ENCODE data around the gene DCTPP1.
"Not testable (repeated sequence)": the region's sequence is repeated elsewhere in the genome, so short reads cannot be mapped to it uniquely, and the experiment has no call there.

Gene DCTPP1

GRCh38 chr16:30429678-30430427 lies at the start of gene DCTPP1:
TSS of gene DCTPP1 (minus strand) at chr16:30430030. CDS start at chr16:30429980, 50 bp downstream.
- peak; percentile 99 for DNase-seq

GRCh38 chr16:30478766-30479478 lies 49.1 kb upstream of the DCTPP1 start:
- no peak for DNase-seq

DNA sequence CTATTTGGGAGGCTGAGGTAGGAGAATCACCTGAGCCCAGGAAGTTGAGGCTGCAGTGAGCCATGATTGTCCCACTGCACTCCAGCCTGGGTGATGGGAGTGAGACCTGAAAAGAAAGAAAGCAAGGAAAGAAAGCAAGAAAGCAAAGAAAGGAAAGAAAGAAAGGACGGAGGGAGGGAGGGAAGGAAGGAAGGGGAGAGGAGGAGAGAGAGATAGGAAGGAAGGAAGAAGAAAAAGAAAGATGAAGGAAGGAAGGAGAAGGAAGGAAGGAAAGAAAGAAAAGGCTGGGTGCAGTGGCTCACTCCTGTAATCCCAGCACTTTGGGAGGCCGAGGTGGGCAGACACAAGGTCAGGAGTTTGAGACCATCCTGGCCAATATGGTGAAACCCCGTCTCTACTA lies 47.9 kb upstream of the DCTPP1 start:
- DNase-seq = not testable (repeated sequence)

- no peak for DNase-seq
These were observed 47.2 kb upstream of the DCTPP1 start for GRCh38 chr16:30476991-30477390.

GRCh38 chr16:30474684-30475083 lies 44.9 kb upstream of the DCTPP1 start:
- DNase-seq = no peak

GRCh38 chr16:30474074-30474452 lies 44.2 kb upstream of the DCTPP1 start:
- no peak for DNase-seq

DNA sequence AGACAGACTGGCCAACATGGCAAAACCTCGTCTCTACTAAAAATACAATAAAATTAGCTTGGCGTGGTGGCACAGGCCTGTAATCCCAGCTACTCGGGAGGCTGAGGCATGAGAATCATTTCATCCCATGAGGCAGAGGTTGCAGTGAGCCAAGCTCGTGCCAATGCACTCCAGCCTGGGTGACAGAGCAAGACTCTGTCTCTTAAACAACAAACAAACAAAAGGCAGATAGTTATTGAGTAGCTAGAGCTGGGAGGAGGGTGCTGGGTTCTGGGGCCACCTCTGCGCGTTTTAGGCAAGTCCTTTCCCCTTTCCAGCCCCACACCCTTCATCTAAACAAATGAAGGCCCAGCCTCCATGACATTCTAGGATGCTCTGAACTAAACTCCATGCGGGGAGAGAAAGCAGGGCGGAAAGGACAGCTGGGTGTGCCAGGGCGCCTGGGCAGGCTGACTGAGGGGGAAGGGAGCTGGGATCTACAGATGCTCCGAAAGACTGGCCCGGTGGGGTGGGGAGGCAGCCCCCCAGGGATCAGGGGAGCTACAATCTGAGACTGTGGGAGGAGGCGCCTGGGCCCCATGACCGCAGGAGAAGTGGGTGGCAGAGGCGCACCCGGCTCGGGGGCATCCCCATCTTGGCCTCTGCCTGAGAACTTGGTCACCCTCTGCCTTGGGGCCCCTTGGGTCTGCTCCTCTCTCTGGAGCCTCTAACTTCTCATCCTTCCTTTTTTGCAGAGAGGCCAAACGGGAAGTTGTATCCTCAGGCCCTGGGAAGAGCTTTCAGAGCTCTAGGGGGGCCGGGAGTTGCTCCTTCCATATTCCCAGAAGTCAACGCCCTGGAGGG lies 43.6 kb upstream of the DCTPP1 start:
- no peak for DNase-seq

DNA sequence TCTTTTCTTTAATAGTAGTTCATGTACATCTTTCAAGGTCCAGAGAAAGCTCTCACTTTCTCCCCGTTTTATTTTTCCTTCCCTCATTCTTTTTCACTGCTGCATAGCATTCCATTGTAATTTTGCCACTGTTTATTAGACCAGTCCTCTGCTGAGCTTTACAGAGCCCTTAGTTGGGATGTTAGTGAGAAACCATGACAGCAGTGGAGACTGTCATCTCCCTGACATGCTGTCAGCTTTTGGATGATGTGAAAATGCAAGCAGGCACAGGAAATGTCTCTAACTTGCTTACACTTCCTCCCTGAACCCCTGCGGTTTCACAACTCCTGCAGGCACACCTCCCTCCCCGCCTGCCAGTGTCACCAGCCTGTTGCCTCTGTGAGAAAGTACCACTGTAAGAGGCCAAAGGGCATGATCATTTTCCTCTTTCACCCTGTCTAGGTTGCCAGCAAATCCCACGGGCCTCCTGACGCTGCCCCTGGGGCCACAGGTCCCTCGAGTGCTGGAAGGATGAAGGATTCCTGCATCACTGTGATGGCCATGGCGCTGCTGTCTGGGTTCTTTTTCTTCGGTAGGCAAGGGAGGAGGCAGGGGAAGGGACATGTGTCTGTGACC lies 42.6 kb upstream of the DCTPP1 start, which contains the start of gene ITGAL:
ITGAL (plus strand) TSS at position 415 of the 615 bp plus-strand sequence; CDS start at position 511, 96 bp downstream.
- no peak for DNase-seq

- no peak for DNase-seq
These were observed 40.8 kb upstream of the DCTPP1 start for GRCh38 chr16:30470632-30470995.

DNA sequence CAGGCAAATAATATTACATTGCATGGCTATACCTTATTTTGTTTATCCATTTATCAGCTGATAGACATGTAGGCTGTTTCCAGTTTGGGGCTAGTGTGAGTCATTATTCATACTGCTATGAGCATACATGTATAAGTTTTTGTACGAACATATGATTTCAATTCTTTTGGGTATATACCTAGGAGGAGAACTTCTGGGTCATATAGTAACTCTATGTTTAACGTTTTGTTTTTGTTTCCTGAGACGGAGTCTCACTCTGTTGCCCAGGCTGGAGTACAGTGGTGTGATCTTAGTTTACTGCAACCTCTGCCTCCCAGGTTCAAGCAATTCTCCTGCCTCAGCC lies 40.3 kb upstream of the DCTPP1 start:
- DNase-seq = no peak

DNA sequence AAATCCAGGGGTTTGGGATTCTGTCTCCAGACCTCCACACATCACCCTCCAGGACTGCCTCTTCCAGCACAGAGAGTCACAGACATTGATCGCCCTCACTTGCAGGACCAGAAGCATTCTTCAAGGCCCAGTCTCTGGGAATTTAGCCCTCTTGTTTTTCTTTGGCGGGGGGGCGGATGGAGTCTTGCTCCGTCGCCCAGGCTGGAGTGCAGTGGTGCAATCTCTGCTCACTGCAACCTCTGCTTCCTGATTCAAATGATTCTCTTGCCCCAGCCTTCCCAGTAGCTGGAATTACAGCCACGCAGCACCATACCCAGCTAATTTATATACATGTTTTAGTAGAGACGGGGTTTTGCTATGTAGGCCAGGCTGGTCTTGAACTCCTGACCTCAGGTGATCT lies 34.2 kb upstream of the DCTPP1 start:
- no peak for DNase-seq

DNA sequence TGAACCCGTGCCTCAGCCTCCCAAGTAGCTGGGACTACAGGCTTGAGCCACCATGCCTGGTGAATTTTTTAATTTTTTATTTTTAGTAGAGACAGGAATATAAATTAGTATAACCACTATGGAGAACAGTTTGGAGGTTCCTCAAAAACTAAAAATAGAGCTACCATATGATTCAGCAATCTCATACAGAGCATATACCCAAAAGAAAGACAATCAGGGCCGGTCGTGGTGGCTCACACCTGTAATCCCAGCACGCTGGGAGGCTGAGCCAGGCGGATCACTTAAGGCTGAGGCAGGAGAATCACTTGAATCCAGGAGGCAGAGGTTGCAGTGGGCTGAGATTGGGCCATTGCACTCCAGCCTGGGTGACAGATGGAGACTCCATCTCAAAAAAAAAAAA lies 31.6 kb upstream of the DCTPP1 start:
- not testable (repeated sequence) for DNase-seq

- DNase-seq = no peak
These were observed 29.6 kb upstream of the DCTPP1 start for GRCh38 chr16:30459456-30459855.

- DNase-seq = no peak
These were observed 28.9 kb upstream of the DCTPP1 start for GRCh38 chr16:30458561-30459394.

DNA sequence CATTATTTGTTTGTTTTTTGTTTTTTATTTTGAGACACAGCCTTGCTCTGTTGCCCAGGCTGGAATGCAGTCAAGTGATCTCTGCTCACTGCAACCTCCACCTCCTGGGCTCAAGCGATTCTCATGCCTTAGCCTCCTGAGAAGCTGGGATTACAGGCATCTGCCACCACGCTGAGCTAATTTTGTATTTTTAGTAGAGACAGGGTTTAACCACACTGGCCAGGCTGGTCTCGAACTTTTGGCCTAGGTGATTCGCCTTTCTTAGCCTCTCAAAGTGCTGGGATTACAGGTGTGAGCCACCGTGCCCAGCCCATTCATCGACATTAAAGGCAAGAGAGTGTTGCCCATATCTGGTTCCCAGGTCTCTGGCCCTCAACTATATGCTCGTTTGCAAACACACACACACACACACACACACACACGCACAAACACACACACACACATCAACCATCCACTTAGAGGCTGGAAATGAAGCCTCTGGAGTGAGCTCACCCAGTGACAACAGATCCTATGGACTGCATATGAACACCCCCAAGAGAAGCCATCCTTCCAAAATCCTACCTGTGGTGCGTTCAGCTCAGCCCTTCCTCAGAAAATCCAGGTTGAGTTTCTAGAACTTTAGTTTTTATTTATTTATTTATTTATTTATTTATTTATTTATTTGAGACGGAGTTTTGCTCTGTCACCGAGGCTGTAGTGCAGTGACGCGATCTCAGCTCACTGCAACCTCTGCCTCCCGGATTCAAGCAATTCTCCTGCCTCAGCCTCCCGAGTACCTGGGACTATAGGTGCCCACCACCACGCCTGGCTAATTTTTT lies 28.1 kb upstream of the DCTPP1 start:
- no peak for DNase-seq

DNA sequence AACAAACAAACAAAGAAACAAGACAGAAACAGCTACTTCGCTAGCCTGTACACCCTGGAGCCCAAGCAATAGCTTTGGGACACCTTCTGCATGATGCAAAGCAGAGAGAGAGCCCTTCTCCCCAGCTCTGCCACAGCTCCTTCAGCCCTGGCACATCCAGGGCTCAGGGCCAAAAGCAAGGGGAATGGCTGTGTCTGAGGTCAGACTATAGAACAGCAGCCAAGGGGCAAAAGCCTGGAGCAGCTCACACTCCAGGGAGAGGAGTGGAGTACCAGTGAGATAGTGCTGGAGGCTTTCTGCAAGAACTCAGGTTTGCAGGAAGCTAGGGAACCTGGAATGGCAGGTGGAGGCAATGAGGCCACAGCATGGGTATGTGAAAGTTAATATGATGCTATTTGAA lies 27.4 kb upstream of the DCTPP1 start:
- DNase-seq = no peak

DNA sequence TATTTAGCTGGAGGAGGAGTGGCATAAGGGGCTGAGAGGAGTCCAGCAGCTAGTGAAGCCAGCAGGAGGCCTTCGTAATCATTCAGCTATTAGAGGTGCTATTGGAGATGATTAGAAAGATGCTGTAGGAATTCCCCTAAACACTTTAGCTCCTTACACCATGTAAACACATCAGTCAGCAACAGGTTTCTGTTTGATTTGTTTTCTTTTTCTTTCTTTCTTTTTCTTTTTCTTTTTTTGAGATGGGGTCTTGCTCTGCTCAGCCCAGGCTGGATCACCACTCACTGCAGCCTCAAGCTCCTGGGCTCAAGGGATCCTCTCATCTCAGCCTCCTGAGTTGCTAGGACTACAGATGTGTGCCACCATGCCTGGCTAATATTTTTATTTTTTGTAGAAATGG lies 26.5 kb upstream of the DCTPP1 start:
- DNase-seq = no peak

DNA sequence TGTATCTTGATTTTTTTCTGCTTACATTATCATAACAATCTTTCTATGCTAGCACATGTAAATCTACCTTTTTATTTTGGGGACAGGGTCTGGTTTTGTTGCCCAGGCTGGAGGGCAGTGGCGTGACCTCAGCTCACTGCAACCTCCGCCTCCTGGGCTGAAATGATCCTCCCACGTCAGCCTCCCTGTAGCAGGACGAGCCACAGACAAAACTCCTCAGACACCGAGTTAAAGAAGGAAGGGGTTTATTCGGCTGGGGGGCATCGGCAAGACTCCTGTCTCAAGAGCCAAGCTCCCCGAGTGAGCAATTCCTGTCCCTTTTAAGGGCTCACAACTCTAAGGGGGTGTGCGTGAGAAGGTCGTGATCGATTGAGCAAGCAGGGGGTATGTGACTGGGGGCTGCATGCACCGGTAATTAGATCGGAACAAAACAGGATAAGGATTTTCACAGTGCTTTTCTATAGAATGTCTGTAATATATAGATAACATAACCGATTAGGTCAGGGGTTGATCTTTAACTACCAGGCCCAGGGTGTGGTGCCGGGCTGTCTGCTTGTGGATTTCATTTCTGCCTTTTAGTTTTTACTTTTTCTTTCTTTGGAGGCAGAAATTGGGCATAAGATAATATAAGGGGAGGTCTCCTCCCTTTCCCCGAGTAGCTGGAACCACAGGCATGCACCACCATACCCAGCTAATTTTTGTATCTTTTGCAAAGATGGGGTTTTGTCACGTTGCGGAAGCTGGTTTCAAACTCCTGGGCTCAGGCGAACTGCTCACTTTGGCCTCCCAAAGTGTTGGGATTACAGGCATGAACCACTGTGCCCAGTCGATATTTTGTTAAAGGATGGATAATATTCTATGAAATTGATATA lies 23.1 kb upstream of the DCTPP1 start:
- DNase-seq = not testable (repeated sequence)

- DNase-seq = no peak
These were observed 19.2 kb upstream of the DCTPP1 start for GRCh38 chr16:30449116-30449435.

DNA sequence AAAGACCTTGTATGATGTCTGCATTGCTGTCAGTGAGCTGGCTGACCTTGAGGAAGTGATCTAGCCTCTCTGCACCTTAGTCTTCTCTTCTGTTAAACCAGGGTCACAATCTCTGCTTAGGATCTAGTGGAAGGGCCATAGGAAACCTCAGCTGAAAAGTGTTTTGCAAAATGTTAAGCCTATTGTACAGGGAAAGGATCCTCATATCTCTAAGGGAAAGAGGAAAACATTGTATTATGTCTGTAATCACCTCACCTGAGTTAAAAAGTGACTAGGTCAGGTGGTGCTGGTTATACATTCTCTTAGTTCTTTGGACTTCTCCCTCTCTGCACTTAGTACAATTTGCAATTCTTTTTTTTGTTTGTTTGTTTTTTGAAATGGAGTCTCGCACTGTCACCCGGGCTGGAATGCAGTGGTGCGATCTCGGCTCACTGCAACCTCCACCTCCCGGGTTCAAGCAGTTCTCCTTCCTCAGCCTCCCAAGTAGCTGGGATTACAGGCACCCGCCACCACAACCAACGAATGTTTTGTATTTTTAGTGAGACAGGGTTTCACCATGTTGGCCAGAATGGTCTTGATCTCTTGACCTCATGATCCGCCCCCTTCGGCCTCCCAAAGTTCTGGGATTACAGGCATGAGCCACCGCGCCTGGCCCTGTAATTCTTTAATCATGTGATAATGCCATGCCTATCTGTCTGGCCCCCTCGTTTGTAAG lies 17.8 kb upstream of the DCTPP1 start:
- DNase-seq = no peak
